HG03045 (cell line): ENCODE measurements around the gene MAP1LC3B.

Source experiments
- ATAC-seq: cut with Tn5 transposase; IDR thresholded peaks from one replicate; pipeline ENCODE4 v1.9.1; 2021; ENCODE audit warnings: mild to moderate bottlenecking, moderate library complexity; ENCODE audit not compliant: unreplicated experiment

The MAP1LC3B gene

GRCh38 chr16:87451563-87452210 lies 59.6 kb downstream of the MAP1LC3B start:
- ATAC-seq = no peak

- no peak for ATAC-seq
Measured at GRCh38 chr16:87453326-87453725, 61.2 kb downstream of the MAP1LC3B start.
